HepG2 (cell line): ENCODE results near the gene ADGRB2. TPM values are rescaled to one million over a fixed set of nuclear protein-coding genes. Genes with fewer than 3 reads are reported as not detected.

Source experiments
- ATAC-seq: fragments of 200-7000 bp; cut with Tn5 transposase; 3 replicates; pipeline ENCODE4 v1.9.1; 2020; ENCODE audit warnings: mild to moderate bottlenecking, moderate library complexity
- BruUV-seq: library from RNA; stranded (reverse); fragments of 400-500 nt; replicated peaks from 2 replicates; lab custom pipeline; 2021; lab: Mats Ljungman, UMichigan
- CTCF ChIA-PET: fragments of 300-600 bp; formaldehyde crosslinking; extraction: SDS; loops from one replicate; lab custom pipeline; 2021; ENCODE audit warnings: low total read pairs, inconsistent platforms, low intra/inter-chr PET ratio; lab: Yijun Ruan, JAX
- POLR2A ChIA-PET: fragments of 350-600 bp; sonication (Branson Sonifier 250); formaldehyde crosslinking; loops from one replicate; lab custom pipeline; 2020; ENCODE audit warnings: antibody characterized with exemption, inconsistent platforms; lab: Yijun Ruan, JAX
- DNase-seq: peaks from one replicate; pipeline ENCODE4 v3.0.0-alpha.2; 2015; ENCODE audit warnings: low spot score
- FAIRE-seq: peaks from 3 replicates; lab custom pipeline; 2011; peaks lifted over from hg19 to GRCh38; lab: Jason Lieb, UNC
- H2AFZ ChIP-seq: one replicate; pipeline ENCODE4 v1.6.1; 2011; ENCODE audit warnings: low read length, inconsistent platforms
- H3K27ac ChIP-seq: fragments of 300-600 bp; 3 replicates; pipeline ENCODE4 v1.8.0; 2011; ENCODE audit warnings: mixed run types, mild to moderate bottlenecking, mixed read lengths, low read length, inconsistent platforms; ENCODE audit not compliant: insufficient read depth; ENCODE audit errors: extremely low read length
- H3K27me3 ChIP-seq, 2 experiments: fragments of 200-600 bp in 1 of 2; 2 replicates in 1 of 2; 3 replicates in 1 of 2; pipeline versions ENCODE4 v1.6.0 to v1.8.0; 2011; ENCODE audit warnings: low read length in 2 of 2, mild to moderate bottlenecking in 2 of 2, moderate library complexity in 2 of 2, inconsistent platforms in 1 of 2; ENCODE audit not compliant: insufficient read depth in 2 of 2, control insufficient read depth in 1 of 2
- H3K36me3 ChIP-seq, 2 experiments: fragments of 200-600 bp in 1 of 2; replicated peaks in 1 of 2; 2 replicates in 1 of 2; 3 replicates in 1 of 2; pipeline versions ENCODE4 v1.5.1 to v1.8.0; 2011; ENCODE audit warnings: low read length in 2 of 2, inconsistent platforms in 1 of 2; ENCODE audit not compliant: insufficient read depth in 2 of 2, control insufficient read depth in 1 of 2
- H3K4me1 ChIP-seq: 2 replicates; pipeline ENCODE4 v1.5.1; 2012; ENCODE audit warnings: low read length, inconsistent platforms; ENCODE audit not compliant: insufficient read depth
- H3K4me2 ChIP-seq: 2 replicates; pipeline ENCODE4 v1.6.0; 2011; ENCODE audit warnings: low read depth, low read length, inconsistent platforms
- H3K4me3 ChIP-seq, 3 experiments: fragments of 200-600 bp in 1 of 3; sonication (generic), shearing (Covaris generic) in 1 of 3; replicated peaks in 1 of 3; 2 replicates each; pipeline ENCODE4 v1.5.1; 2011 to 2016; ENCODE audit warnings: low read length in 3 of 3, inconsistent platforms in 2 of 3, low read depth in 2 of 3, mild to moderate bottlenecking in 2 of 3, control low read depth in 1 of 3, mixed read lengths in 1 of 3; ENCODE audit not compliant: insufficient read depth in 1 of 3
- H3K79me2 ChIP-seq: one replicate; pipeline ENCODE4 v1.6.1; 2011; ENCODE audit warnings: low read length, inconsistent platforms; ENCODE audit not compliant: insufficient read depth
- H3K9ac ChIP-seq: 2 replicates; pipeline ENCODE4 v1.6.0; 2011; ENCODE audit warnings: mild to moderate bottlenecking, low read depth, low read length, inconsistent platforms; ENCODE audit not compliant: insufficient read depth
- H3K9me3 ChIP-seq: 2 replicates; pipeline ENCODE4 v1.5.1; 2012; ENCODE audit warnings: mild to moderate bottlenecking, low read length
- H4K20me1 ChIP-seq: 2 replicates; pipeline ENCODE4 v1.6.0; 2011; ENCODE audit warnings: inconsistent platforms, mild to moderate bottlenecking, low read length, moderate library complexity; ENCODE audit not compliant: insufficient read depth
- CEBPB ChIP-seq: IDR thresholded peaks from 2 replicates; pipeline ENCODE4 v1.6.1; 2011; ENCODE audit warnings: low read depth, low read length, improper control_type of control experiment, borderline replicate concordance
- HNRNPK ChIP-seq: fragments of 200-400 bp; formaldehyde crosslinking; IDR thresholded peaks from 2 replicates; pipeline ENCODE4 v1.6.1; 2018; ENCODE audit warnings: low read length, low read depth, moderate library complexity, mild to moderate bottlenecking; ENCODE audit not compliant: poor library complexity, severe bottlenecking
- HNRNPL ChIP-seq: fragments of 200-400 bp; formaldehyde crosslinking; IDR thresholded peaks from 2 replicates; pipeline ENCODE4 v1.6.1; 2017; ENCODE audit warnings: mild to moderate bottlenecking, low read depth, low read length
- MAX ChIP-seq: IDR thresholded peaks from 2 replicates; pipeline ENCODE4 v1.6.1; 2012; ENCODE audit warnings: inconsistent platforms
- MYNN ChIP-seq: sonication (generic); formaldehyde crosslinking; IDR thresholded peaks from 2 replicates; pipeline ENCODE4 v1.4.0; 2020; ENCODE audit warnings: mild to moderate bottlenecking, low read depth, missing genetic modification reagents
- NCOA1 ChIP-seq: sonication (generic); formaldehyde crosslinking; IDR thresholded peaks from 2 replicates; pipeline ENCODE4 v1.9.0; 2021; ENCODE audit warnings: missing genetic modification reagents
- REL ChIP-seq: sonication (generic); formaldehyde crosslinking; conservative IDR thresholded peaks from 2 replicates; pipeline ENCODE4 v1.8.0; 2022; ENCODE audit warnings: mild to moderate bottlenecking, missing genetic modification reagents, moderate library complexity
- SNAPC2 ChIP-seq: sonication (generic); formaldehyde crosslinking; IDR thresholded peaks from 2 replicates; pipeline ENCODE4 v1.8.1; 2022; ENCODE audit warnings: mild to moderate bottlenecking, missing genetic modification reagents
- STAT5B ChIP-seq: sonication (generic); formaldehyde crosslinking; IDR thresholded peaks from 2 replicates; pipeline ENCODE4 v1.4.0; 2020; ENCODE audit warnings: missing genetic modification reagents
- STAT6 ChIP-seq: sonication (generic); formaldehyde crosslinking; IDR thresholded peaks from 2 replicates; pipeline ENCODE4 v1.4.0; 2020; ENCODE audit warnings: missing genetic modification reagents, mild to moderate bottlenecking, borderline replicate concordance
- ZNF230 ChIP-seq: sonication (generic); formaldehyde crosslinking; IDR thresholded peaks from 2 replicates; pipeline ENCODE4 v1.4.0; 2020; ENCODE audit warnings: mild to moderate bottlenecking, missing genetic modification reagents
- ZNF260 ChIP-seq: sonication (generic); formaldehyde crosslinking; IDR thresholded peaks from 2 replicates; pipeline ENCODE4 v1.4.0; 2020; ENCODE audit warnings: missing genetic modification reagents, low read depth, mild to moderate bottlenecking, borderline replicate concordance
- ZNF530 ChIP-seq: sonication (generic); formaldehyde crosslinking; IDR thresholded peaks from 2 replicates; pipeline ENCODE4 v1.5.0; 2020; ENCODE audit warnings: low read depth, mild to moderate bottlenecking, missing genetic modification reagents
- ZNF557 ChIP-seq: sonication (generic); formaldehyde crosslinking; IDR thresholded peaks from 2 replicates; pipeline ENCODE4 v1.4.0; 2020; ENCODE audit warnings: missing genetic modification reagents
- ZNF605 ChIP-seq: sonication (generic); formaldehyde crosslinking; IDR thresholded peaks from 2 replicates; pipeline ENCODE4 v1.8.0; 2022; ENCODE audit warnings: mild to moderate bottlenecking, missing genetic modification reagents
- ZNF652 ChIP-seq: IDR thresholded peaks from 2 replicates; pipeline ENCODE4 v1.6.1; 2016; ENCODE audit warnings: low read depth, borderline replicate concordance
- ZNF674 ChIP-seq: sonication (generic); formaldehyde crosslinking; IDR thresholded peaks from 2 replicates; pipeline ENCODE4 v1.5.0; 2020; ENCODE audit warnings: low read depth, mild to moderate bottlenecking, missing genetic modification reagents
- ZNF792 ChIP-seq: IDR thresholded peaks from 2 replicates; pipeline ENCODE4 v1.6.1; 2016
- WGBS: methylation state at CpG from one replicate; pipeline ENCODE4 v1.1.6; 2017; ENCODE audit warnings: low lambda C conversion rate; 5-methylcytosine and 5-hydroxymethylcytosine counted together
- in situ Hi-C: cut with HindIII; loops from 2 replicates; pipeline ENCODE4 v1.10.0; 2017; ENCODE audit warnings: low pct_unique_long_range_greater_than_20kb; ENCODE audit not compliant: extremely low pct_ligation_motif_present
- intact Hi-C: fragments of 100-400 bp; cut with micrococcal nuclease; formaldehyde crosslinking; loops from one replicate; pipeline ENCODE4 v1.10.0; 2022; ENCODE audit not compliant: unreplicated experiment
- polyA plus RNA-seq, 8 experiments: library from polyadenylated mRNA; depleted of rRNA in 3 of 8; stranded (reverse) in 7 of 8; unstranded in 1 of 8; fragments of >200 nt; fragmentation: Illumina TruSeq in 4 of 8; extraction: Trizol in 4 of 8; gene quantifications; 2 replicates each; pipeline versions ENCODE4 v1.2.1 to v1.2.3, GENCODE V29; 2011 to 2016; ENCODE audit warnings: low read depth in 4 of 8, missing spikeins in 1 of 8, mixed read lengths in 1 of 8; ENCODE audit not compliant: insufficient read depth in 1 of 8
- total RNA-seq, 5 experiments: library from RNA; depleted of rRNA; stranded (reverse); fragments of >200 nt; fragmentation: Illumina TruSeq; extraction: Trizol; gene quantifications; 2 replicates each; pipeline ENCODE4 v1.2.3, GENCODE V29; 2016; ENCODE audit warnings: low read depth in 1 of 5

Gene ADGRB2
- total and polyA plus RNA-seq, 2 of the 13 experiments (the other 11 are each of a cell fraction or from before 2014, with no cell fraction given): 0.03 to 0.09 TPM

GRCh38 chr1:31807273-31808048, 43.3 kb upstream of the ADGRB2 start:
- Histone ChIP-seq H3K9ac (no peak overlapping the region), H3K27ac (no peak overlapping the region), H3K4me1 (no peaks in the 10 kb centered on the region), H2AFZ (no peak overlapping the region), H3K4me3 (no peak overlapping the region), H3K4me2 (no peak overlapping the region), H3K36me3 (no peaks in the 10 kb centered on the region), H4K20me1 (no peaks in the 10 kb centered on the region), H3K79me2 (no peaks in the 10 kb centered on the region), H3K27me3 (no peaks in the 10 kb centered on the region; a peak in 3 of 5 replicates), H3K9me3 (no peaks in the 10 kb centered on the region)
- BruUV-seq: no TSS peak
- POLR2A ChIA-PET: no interaction called here
- TF ChIP-seq ZNF792 (CRISPR knock-in tag) (no peak), SNAPC2 (CRISPR knock-in tag) (no peak), REL (CRISPR knock-in tag) (no peak), ZNF530 (no peak), ZNF652 (no peak), MAX (no peak), HNRNPK (peak; percentile 89), CEBPB (0 out of 2 replicates have a peak, but pooled peaks have one; percentile 23), NCOA1 (CRISPR knock-in tag) (no peak)
- in situ Hi-C loops (no loop called here), intact Hi-C loops (no loop called here)
- FAIRE-seq (no peak), ATAC-seq (no peak), DNase-seq (no peak)
- CTCF ChIA-PET: no interaction called here
- WGBS: 41% methylated on average over 4 of the region's 4 CpGs

- 25% methylated on average over 6 of the region's 6 CpGs for WGBS
- DNase-seq (no peak), FAIRE-seq (no peak), ATAC-seq (no peak)
- Histone ChIP-seq H3K36me3 (no peaks in the 10 kb centered on the region), H3K79me2 (no peaks in the 10 kb centered on the region), H3K9ac (no peak overlapping the region), H3K9me3 (no peaks in the 10 kb centered on the region), H2AFZ (no peak overlapping the region), H3K4me2 (no peak overlapping the region), H3K4me3 (no peak overlapping the region), H3K27me3 (peaks cover 0 to 9% of the 10 kb centered on the region in 2 experiments; a peak in 2 of 5 replicates), H3K27ac (no peak overlapping the region), H4K20me1 (no peaks in the 10 kb centered on the region), H3K4me1 (no peaks in the 10 kb centered on the region)
- POLR2A ChIA-PET: no interaction called here
- intact Hi-C loops: no loop called here
- no TSS peak for BruUV-seq
- CTCF ChIA-PET: no interaction called here
- in situ Hi-C loops: no loop called here
- TF ChIP-seq MYNN (CRISPR knock-in tag): no peak
- no peak for TF ChIP-seq STAT6 (CRISPR knock-in tag)
- TF ChIP-seq STAT5B (CRISPR knock-in tag): no peak
- no peak for TF ChIP-seq ZNF674
- TF ChIP-seq HNRNPL: no peak
- no peak for TF ChIP-seq ZNF605 (CRISPR knock-in tag)
- TF ChIP-seq ZNF557: no peak
- TF ChIP-seq ZNF230 (CRISPR knock-in tag): no peak
- TF ChIP-seq ZNF260: no peak
Measured at GRCh38 chr1:31805318-31805717, 41.2 kb upstream of the ADGRB2 start.
